ENCODE results near the gene ADCK1.
"Not testable (repeated sequence)": the region's sequence is repeated elsewhere in the genome, so short reads cannot be mapped to it uniquely, and the experiment has no call there.

DNA sequence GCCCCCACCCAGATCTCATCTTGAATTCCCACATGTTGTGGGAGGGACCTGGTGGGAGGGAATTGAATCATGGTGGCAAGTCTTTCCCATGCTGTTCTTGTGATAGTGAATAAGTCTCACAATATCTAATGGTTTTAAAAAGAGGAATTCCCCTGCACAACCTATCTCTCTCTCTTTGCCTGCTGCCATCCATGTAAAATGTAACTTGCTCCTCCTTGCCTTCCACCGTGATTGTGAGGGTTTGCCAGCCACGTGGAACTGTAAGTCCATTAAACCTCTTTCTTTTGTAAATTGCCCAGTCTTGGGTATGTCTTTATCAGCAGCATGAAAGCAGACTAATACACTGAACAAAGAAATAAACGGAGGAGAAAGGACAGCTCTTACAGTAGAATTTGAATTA, 159.8 kb downstream of the ADCK1 start:
- TF ChIP-seq CTCF, POLR2A, POLR2AphosphoS5, EP300 (IDR thresholded peaks at IDR 0.05): not testable (repeated sequence)

All from suprapubic skin (tissue), 4 donors.